GM23338 (cell line): ENCODE data around the gene CDC42BPA.

Source experiments
- CREB1 ChIP-seq: fragments of 250-450 bp; sonication (Bioruptor Pico); IDR thresholded peaks from 2 replicates; pipeline ENCODE4 v1.5.0; 2020; ENCODE audit warnings: low read depth, mild to moderate bottlenecking, moderate library complexity
- ETS1 ChIP-seq: IDR thresholded peaks from 2 replicates; pipeline ENCODE4 v1.6.1; 2016; ENCODE audit warnings: antibody characterized with exemption
- EZH2 ChIP-seq: fragments of 200-600 bp; sonication (generic); IDR thresholded peaks from one replicate; pipeline ENCODE4 v1.8.0; 2017; ENCODE audit warnings: antibody characterized with exemption, mild to moderate bottlenecking, low read depth; ENCODE audit not compliant: unreplicated experiment
- EZH2phosphoT487 ChIP-seq: fragments of 200-600 bp; sonication (generic); IDR thresholded peaks from one replicate; pipeline ENCODE4 v1.8.1; 2018; ENCODE audit warnings: antibody characterized with exemption; ENCODE audit not compliant: unreplicated experiment
- JUNB ChIP-seq: IDR thresholded peaks from one replicate; pipeline ENCODE4 v1.6.1; 2016; ENCODE audit warnings: antibody characterized with exemption; ENCODE audit not compliant: unreplicated experiment
- NANOG ChIP-seq: IDR thresholded peaks from 2 replicates; pipeline ENCODE4 v1.6.1; 2016; ENCODE audit warnings: antibody characterized with exemption, borderline replicate concordance
- POLR2AphosphoS5 ChIP-seq: IDR thresholded peaks from 2 replicates; pipeline ENCODE4 v1.6.1; 2016; ENCODE audit warnings: antibody characterized with exemption, low read depth
- REST ChIP-seq: IDR thresholded peaks from one replicate; pipeline ENCODE4 v1.6.1; 2018; ENCODE audit warnings: antibody characterized with exemption; ENCODE audit not compliant: unreplicated experiment
- STAT1 ChIP-seq: IDR thresholded peaks from one replicate; pipeline ENCODE4 v1.6.1; 2016; ENCODE audit warnings: antibody characterized with exemption; ENCODE audit not compliant: unreplicated experiment
- ZNF114 ChIP-seq: fragments of 250-450 bp; sonication (Bioruptor Pico); IDR thresholded peaks from 2 replicates; pipeline ENCODE4 v1.5.0; 2020; ENCODE audit warnings: mild to moderate bottlenecking, moderate library complexity
- ZNF331 ChIP-seq: fragments of 250-450 bp; sonication (Bioruptor Pico); IDR thresholded peaks from 2 replicates; pipeline ENCODE4 v1.5.0; 2020; ENCODE audit warnings: low read depth, mild to moderate bottlenecking, moderate library complexity
- TF ChIP-seq, protein P1 (sequence below), 2 experiments: fragments of 200-600 bp in 1 of 2; sonication (generic) in 1 of 2; conservative IDR thresholded peaks; 2 replicates each; pipeline versions ENCODE4 v1.5.1 to v1.6.1; 2016 to 2017; ENCODE audit warnings: antibody characterized with exemption in 2 of 2, low read depth in 2 of 2, mild to moderate bottlenecking in 2 of 2, moderate library complexity in 1 of 2
- TF ChIP-seq, protein P2 (sequence below): fragments of 250-450 bp; sonication (Bioruptor Pico); IDR thresholded peaks from 2 replicates; pipeline ENCODE4 v1.5.0; 2020; ENCODE audit warnings: mild to moderate bottlenecking, moderate library complexity

- TF ChIP-seq, protein P1, sequence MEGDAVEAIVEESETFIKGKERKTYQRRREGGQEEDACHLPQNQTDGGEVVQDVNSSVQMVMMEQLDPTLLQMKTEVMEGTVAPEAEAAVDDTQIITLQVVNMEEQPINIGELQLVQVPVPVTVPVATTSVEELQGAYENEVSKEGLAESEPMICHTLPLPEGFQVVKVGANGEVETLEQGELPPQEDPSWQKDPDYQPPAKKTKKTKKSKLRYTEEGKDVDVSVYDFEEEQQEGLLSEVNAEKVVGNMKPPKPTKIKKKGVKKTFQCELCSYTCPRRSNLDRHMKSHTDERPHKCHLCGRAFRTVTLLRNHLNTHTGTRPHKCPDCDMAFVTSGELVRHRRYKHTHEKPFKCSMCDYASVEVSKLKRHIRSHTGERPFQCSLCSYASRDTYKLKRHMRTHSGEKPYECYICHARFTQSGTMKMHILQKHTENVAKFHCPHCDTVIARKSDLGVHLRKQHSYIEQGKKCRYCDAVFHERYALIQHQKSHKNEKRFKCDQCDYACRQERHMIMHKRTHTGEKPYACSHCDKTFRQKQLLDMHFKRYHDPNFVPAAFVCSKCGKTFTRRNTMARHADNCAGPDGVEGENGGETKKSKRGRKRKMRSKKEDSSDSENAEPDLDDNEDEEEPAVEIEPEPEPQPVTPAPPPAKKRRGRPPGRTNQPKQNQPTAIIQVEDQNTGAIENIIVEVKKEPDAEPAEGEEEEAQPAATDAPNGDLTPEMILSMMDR (conservative IDR thresholded peaks at IDR 0.05; ENCODE audit: low read depth in 2 of 2), result no peak
- TF ChIP-seq, protein P2, sequence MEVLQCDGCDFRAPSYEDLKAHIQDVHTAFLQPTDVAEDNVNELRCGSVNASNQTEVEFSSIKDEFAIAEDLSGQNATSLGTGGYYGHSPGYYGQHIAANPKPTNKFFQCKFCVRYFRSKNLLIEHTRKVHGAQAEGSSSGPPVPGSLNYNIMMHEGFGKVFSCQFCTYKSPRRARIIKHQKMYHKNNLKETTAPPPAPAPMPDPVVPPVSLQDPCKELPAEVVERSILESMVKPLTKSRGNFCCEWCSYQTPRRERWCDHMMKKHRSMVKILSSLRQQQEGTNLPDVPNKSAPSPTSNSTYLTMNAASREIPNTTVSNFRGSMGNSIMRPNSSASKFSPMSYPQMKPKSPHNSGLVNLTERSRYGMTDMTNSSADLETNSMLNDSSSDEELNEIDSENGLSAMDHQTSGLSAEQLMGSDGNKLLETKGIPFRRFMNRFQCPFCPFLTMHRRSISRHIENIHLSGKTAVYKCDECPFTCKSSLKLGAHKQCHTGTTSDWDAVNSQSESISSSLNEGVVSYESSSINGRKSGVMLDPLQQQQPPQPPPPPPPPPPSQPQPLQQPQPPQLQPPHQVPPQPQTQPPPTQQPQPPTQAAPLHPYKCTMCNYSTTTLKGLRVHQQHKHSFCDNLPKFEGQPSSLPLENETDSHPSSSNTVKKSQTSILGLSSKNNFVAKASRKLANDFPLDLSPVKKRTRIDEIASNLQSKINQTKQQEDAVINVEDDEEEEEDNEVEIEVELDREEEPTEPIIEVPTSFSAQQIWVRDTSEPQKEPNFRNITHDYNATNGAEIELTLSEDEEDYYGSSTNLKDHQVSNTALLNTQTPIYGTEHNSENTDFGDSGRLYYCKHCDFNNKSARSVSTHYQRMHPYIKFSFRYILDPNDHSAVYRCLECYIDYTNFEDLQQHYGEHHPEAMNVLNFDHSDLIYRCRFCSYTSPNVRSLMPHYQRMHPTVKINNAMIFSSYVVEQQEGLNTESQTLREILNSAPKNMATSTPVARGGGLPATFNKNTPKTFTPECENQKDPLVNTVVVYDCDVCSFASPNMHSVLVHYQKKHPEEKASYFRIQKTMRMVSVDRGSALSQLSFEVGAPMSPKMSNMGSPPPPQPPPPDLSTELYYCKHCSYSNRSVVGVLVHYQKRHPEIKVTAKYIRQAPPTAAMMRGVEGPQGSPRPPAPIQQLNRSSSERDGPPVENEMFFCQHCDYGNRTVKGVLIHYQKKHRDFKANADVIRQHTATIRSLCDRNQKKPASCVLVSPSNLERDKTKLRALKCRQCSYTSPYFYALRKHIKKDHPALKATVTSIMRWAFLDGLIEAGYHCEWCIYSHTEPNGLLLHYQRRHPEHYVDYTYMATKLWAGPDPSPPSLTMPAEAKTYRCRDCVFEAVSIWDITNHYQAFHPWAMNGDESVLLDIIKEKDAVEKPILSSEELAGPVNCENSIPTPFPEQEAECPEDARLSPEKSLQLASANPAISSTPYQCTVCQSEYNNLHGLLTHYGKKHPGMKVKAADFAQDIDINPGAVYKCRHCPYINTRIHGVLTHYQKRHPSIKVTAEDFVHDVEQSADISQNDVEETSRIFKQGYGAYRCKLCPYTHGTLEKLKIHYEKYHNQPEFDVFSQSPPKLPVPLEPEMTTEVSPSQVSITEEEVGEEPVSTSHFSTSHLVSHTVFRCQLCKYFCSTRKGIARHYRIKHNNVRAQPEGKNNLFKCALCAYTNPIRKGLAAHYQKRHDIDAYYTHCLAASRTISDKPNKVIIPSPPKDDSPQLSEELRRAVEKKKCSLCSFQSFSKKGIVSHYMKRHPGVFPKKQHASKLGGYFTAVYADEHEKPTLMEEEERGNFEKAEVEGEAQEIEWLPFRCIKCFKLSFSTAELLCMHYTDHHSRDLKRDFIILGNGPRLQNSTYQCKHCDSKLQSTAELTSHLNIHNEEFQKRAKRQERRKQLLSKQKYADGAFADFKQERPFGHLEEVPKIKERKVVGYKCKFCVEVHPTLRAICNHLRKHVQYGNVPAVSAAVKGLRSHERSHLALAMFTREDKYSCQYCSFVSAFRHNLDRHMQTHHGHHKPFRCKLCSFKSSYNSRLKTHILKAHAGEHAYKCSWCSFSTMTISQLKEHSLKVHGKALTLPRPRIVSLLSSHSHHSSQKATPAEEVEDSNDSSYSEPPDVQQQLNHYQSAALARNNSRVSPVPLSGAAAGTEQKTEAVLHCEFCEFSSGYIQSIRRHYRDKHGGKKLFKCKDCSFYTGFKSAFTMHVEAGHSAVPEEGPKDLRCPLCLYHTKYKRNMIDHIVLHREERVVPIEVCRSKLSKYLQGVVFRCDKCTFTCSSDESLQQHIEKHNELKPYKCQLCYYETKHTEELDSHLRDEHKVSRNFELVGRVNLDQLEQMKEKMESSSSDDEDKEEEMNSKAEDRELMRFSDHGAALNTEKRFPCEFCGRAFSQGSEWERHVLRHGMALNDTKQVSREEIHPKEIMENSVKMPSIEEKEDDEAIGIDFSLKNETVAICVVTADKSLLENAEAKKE (CRISPR knock-in tag), result no peak
- TF ChIP-seq REST, result no peak
- no peak for TF ChIP-seq POLR2AphosphoS5
- TF ChIP-seq EZH2, result no peak
- no peak for TF ChIP-seq CREB1 (CRISPR knock-in tag)
- no peak for TF ChIP-seq EZH2phosphoT487
- no peak for TF ChIP-seq ZNF114
- no peak for TF ChIP-seq NANOG
- TF ChIP-seq JUNB, result no peak
- TF ChIP-seq STAT1, result no peak
- no peak for TF ChIP-seq ZNF331 (CRISPR knock-in tag)
- TF ChIP-seq ETS1, result no peak
Measured at GRCh38 chr1:227086636-227087035, 231.7 kb downstream of the CDC42BPA start.
